ENCODE results near the gene COPS4. TPM values are rescaled to one million over a fixed set of nuclear protein-coding genes. Genes with fewer than 3 reads are reported as not detected.
A peak's percentile ranks its signal among the peaks of the same experiment; 100 is the strongest.

Gene COPS4
- total RNA-seq (2021; fragmentation: NEBNext Ultra II Directional; extraction: Animal tissue kit (Norgen Biotek cat#: 25700)) (28.3 and 32.5 TPM in 2 replicates), polyA plus RNA-seq (2011; rRNA removed) (10.7 and 14.9 TPM in 2 replicates), polyA minus RNA-seq (2011; rRNA and poly(A)+ RNA removed) (31.8 and 39.2 TPM in 2 replicates)
- 23.2 TPM for polyA plus RNA-seq (2011; cell fraction: cytosol; rRNA removed)
- polyA plus RNA-seq (2011; cell fraction: nucleus; rRNA removed) = 22.4 TPM
- polyA plus RNA-seq (2012, experiment 1 of 2) = 26.5 to 41.5 TPM (median 33.5 TPM) in 4 replicates
- polyA plus RNA-seq (2012, experiment 2 of 2) = 6.9 TPM
- 26.8 TPM for polyA plus RNA-seq (2013, experiment 1 of 2)
- 26.9 TPM for polyA plus RNA-seq (2013, experiment 2 of 2)
- polyA minus RNA-seq (2011; cell fraction: cytosol; rRNA and poly(A)+ RNA removed) = 11.7 TPM
- polyA minus RNA-seq (2011; cell fraction: nucleus; rRNA and poly(A)+ RNA removed) = 14.8 TPM
- long read RNA-seq, experiment 1, transcript COPS4-201 (10 exons, 1,744 nt) = major isoform, 36 of 68 reads
- long read RNA-seq, experiment 1, partial matches to known transcripts = 24 of 68 reads
- long read RNA-seq, experiment 1, other reads (novel, unspliced or antisense) = 7 of 68 reads
- long read RNA-seq, experiment 2, transcript COPS4-201 (10 exons, 1,744 nt) = major isoform, 87 of 101 reads
- long read RNA-seq, experiment 2, partial matches to known transcripts = 5 of 101 reads
- long read RNA-seq, experiment 2, other reads (novel, unspliced or antisense) = 4 of 101 reads

GRCh38 chr4:83034630-83035494 is at the start of gene COPS4:
Gene COPS4, plus strand, starts transcription at chr4:83035183. Its CDS starts 42 bp downstream, at chr4:83035225.
- Histone ChIP-seq H2AFZ (ENCODE audit: low read length) (peak within 1 kb of the TSS; percentile 95), H3K9ac (replicated peaks in 1 of 4; ENCODE audit: extremely low read depth in 1 of 4, low read depth in 3 of 4, low read length in 3 of 4) (peak within 1 kb of the TSS in 3 of 4 experiments; percentile 80 to 82 (median 81); a peak in 6 of 7 replicates), H3K27me3 (replicated peaks in 1 of 4; ENCODE audit: control insufficient read depth in 3 of 4, extremely low read depth in 1 of 4, insufficient read depth in 3 of 4, low read length in 3 of 4) (no peaks in the 10 kb centered on the region; a peak in 1 of 7 replicates), H3K4me1 (replicated peaks in 1 of 4; ENCODE audit: control insufficient read depth in 3 of 4, insufficient read depth in 4 of 4, low read length in 3 of 4) (peaks cover 0 to 3% (median under 1%) of the 10 kb centered on the region in 4 experiments; a peak in 1 of 7 replicates), H3K4ac (replicated peaks; ENCODE audit: insufficient read length, low read depth, low read length) (no peak within 1 kb of the TSS), H3K23ac (ENCODE audit: insufficient read length) (no peak within 1 kb of the TSS), H3K23me2 (ENCODE audit: low read depth, low read length) (peaks cover 4% of the 10 kb centered on the region; the same call in 1 of the 2 replicates), H4K20me1 (replicated peaks in 1 of 2; ENCODE audit: control insufficient read depth in 1 of 2, insufficient read depth in 2 of 2, low read length in 2 of 2) (no peaks in the 10 kb centered on the region), H3K9me3 (ENCODE audit: insufficient read depth in 2 of 2, low read depth in 1 of 2, low read length in 1 of 2) (no peaks in the 10 kb centered on the region), H3K27ac (ENCODE audit: low read depth, low read length) (peak within 1 kb of the TSS; percentile 67; the same call in 1 of the 2 replicates), H2BK120ac (replicated peaks; ENCODE audit: low read depth, low read length) (no peak within 1 kb of the TSS), H3K56ac (replicated peaks; ENCODE audit: insufficient read length, low read depth, low read length) (peak within 1 kb of the TSS; percentile 48), H2BK15ac (ENCODE audit: low read length) (no peak within 1 kb of the TSS), H3K18ac (ENCODE audit: extremely low read depth, low read length) (peak within 1 kb of the TSS; percentile 94), H3K36me3 (ENCODE audit: control insufficient read depth in 2 of 4, insufficient read depth in 4 of 4, low read length in 3 of 4) (no peaks in the 10 kb centered on the region), H4K5ac (ENCODE audit: insufficient read length, low read depth, low read length) (peak within 1 kb of the TSS; percentile 73), H3K14ac (ENCODE audit: insufficient read length) (no peak within 1 kb of the TSS), H2AK5ac (ENCODE audit: low read depth, low read length) (no peak within 1 kb of the TSS), H3K79me2 (ENCODE audit: control insufficient read depth in 1 of 2, insufficient read depth in 2 of 2, low read length in 2 of 2) (peaks cover 0 to 39% of the 10 kb centered on the region in 2 experiments; a peak in 2 of 4 replicates), H3K79me1 (ENCODE audit: low read depth, low read length) (no peaks in the 10 kb centered on the region; the same call in 1 of the 2 replicates), H2BK5ac (ENCODE audit: low read depth, low read length) (no peak within 1 kb of the TSS), H2BK12ac (ENCODE audit: low read depth, low read length) (no peak within 1 kb of the TSS), H3K4me3 (ENCODE audit: extremely low read depth in 1 of 4, insufficient read depth in 2 of 4, low read depth in 3 of 4, low read length in 4 of 4) (peak within 1 kb of the TSS; percentile 82 to 94 (median 90)), H3K4me2 (ENCODE audit: insufficient read depth in 1 of 2, low read depth in 2 of 2, low read length in 2 of 2) (peak within 1 kb of the TSS; percentile 55 to 84), H2BK20ac (ENCODE audit: low read length) (no peak within 1 kb of the TSS), H4K8ac (ENCODE audit: extremely low read depth, insufficient read depth, low read length) (peak within 1 kb of the TSS; percentile 90; the same call in 1 of the 2 replicates), H4K91ac (replicated peaks; ENCODE audit: insufficient read length, low read length) (no peak within 1 kb of the TSS)
- FAIRE-seq = peak; percentile 99
- CTCF ChIA-PET (ENCODE audit: partially characterized antibody) = interaction anchor here (0.6 to 1.1 kb wide), 8 partner anchors 11 to 246 kb away, joined by 3 to 7 read pairs (median 3); no protein-coding TSS in a partner anchor
- POLR2A ChIA-PET (ENCODE audit: partially characterized antibody) = interaction anchor here (0.6 to 1.9 kb wide), 19 partner anchors 9 to 358 kb away, joined by 3 to 20 read pairs (median 4); partner anchors contain the start of genes COQ2, LIN54 and THAP9
- 1% methylated on average over 39 of the region's 39 CpGs; no CpG with 5 or more reads in 1 of the 2 experiments for WGBS, 2 experiments (ENCODE audit: extremely low coverage in 1 of 2, insufficient coverage in 1 of 2, insufficient read length in 1 of 2, insufficient replicate concordance in 2 of 2, low coverage in 1 of 2, low lambda C conversion rate in 2 of 2, missing lambda C conversion rate in 1 of 2)
- DNase-seq (ENCODE audit: low read depth in 1 of 2, low spot score in 2 of 2) = peak; percentile 90 to 96
- TF ChIP-seq SUZ12 (IDR thresholded peaks at IDR 0.05; ENCODE audit: low read length) (no peak), YY1 (IDR thresholded peaks at IDR 0.05; ENCODE audit: low read depth, low read length) (peak; percentile 97), E2F6 (IDR thresholded peaks at IDR 0.05) (0 out of 2 replicates have a peak, but pooled peaks have one; percentile 30), CREB1 (IDR thresholded peaks at IDR 0.05) (peak; percentile 66), POLR2AphosphoS5 (IDR thresholded peaks at IDR 0.05; ENCODE audit: low read depth, low read length) (peak; percentile 92), TEAD4 (IDR thresholded peaks at IDR 0.05; ENCODE audit: low read depth, low read length) (no peak), PHF8 (conservative IDR thresholded peaks at IDR 0.05; ENCODE audit: low read depth, low read length) (peak; percentile 75)
